H1 (cell line): ENCODE measurements around the gene AGPAT4. TPM values are rescaled to one million over a fixed set of nuclear protein-coding genes. Genes with fewer than 3 reads are reported as not detected.

Source experiments
- CTCF ChIA-PET: fragments of 300-600 bp; sonication (Branson Sonifier 250); formaldehyde crosslinking; loops from one replicate; lab custom pipeline; 2021; ENCODE audit not compliant: partially characterized antibody; lab: Charles Lee
- POLR2A ChIA-PET: fragments of 300-600 bp; sonication (Branson Sonifier 250); formaldehyde crosslinking; loops from one replicate; lab custom pipeline; 2021; ENCODE audit warnings: inconsistent platforms; ENCODE audit not compliant: partially characterized antibody; lab: Charles Lee
- DNase-seq, 2 experiments: peaks; one replicate each; pipeline versions ENCODE4 v3.0.0 to v3.0.0-alpha.2; 2010 to 2022; ENCODE audit warnings: low spot score in 2 of 2, low read depth in 1 of 2, mixed read lengths in 1 of 2
- FAIRE-seq: peaks from 2 replicates; lab custom pipeline; 2011; peaks lifted over from hg19 to GRCh38; lab: Jason Lieb, UNC
- H2AFZ ChIP-seq: 2 replicates; pipeline ENCODE4 v1.8.1; 2012; ENCODE audit warnings: low read length, inconsistent platforms
- H2AK5ac ChIP-seq: 2 replicates; pipeline ENCODE4 v1.6.1; 2013; ENCODE audit warnings: low read depth, low read length
- H2BK120ac ChIP-seq: replicated peaks from 2 replicates; pipeline ENCODE3; 2013; ENCODE audit warnings: low read depth, low read length, inconsistent platforms
- H2BK12ac ChIP-seq: 2 replicates; pipeline ENCODE4 v1.6.1; 2013; ENCODE audit warnings: low read depth, low read length
- H2BK15ac ChIP-seq: 2 replicates; pipeline ENCODE4 v1.6.1; 2013; ENCODE audit warnings: low read length
- H2BK20ac ChIP-seq: 2 replicates; pipeline ENCODE4 v1.6.1; 2013; ENCODE audit warnings: low read length
- H2BK5ac ChIP-seq: 2 replicates; pipeline ENCODE4 v1.6.1; 2013; ENCODE audit warnings: low read depth, low read length
- H3K14ac ChIP-seq: 2 replicates; pipeline ENCODE4 v1.6.1; 2013; ENCODE audit warnings: inconsistent platforms; ENCODE audit not compliant: insufficient read length
- H3K18ac ChIP-seq: 2 replicates; pipeline ENCODE4 v1.6.1; 2013; ENCODE audit warnings: low read length; ENCODE audit errors: extremely low read depth
- H3K23ac ChIP-seq: 2 replicates; pipeline ENCODE4 v1.6.1; 2013; ENCODE audit warnings: inconsistent platforms; ENCODE audit not compliant: insufficient read length
- H3K23me2 ChIP-seq: 2 replicates; pipeline ENCODE4 v1.6.1; 2013; ENCODE audit warnings: low read depth, low read length
- H3K27ac ChIP-seq: 2 replicates; pipeline ENCODE4 v1.6.1; 2011; ENCODE audit warnings: low read depth, low read length, inconsistent platforms
- H3K27me3 ChIP-seq, 4 experiments: replicated peaks in 1 of 4; 1 replicate in 1 of 4; 2 replicates in 3 of 4; pipeline versions ENCODE4 v1.6.1 to v1.8.1; 2011 to 2013; ENCODE audit warnings: low read length in 3 of 4, mild to moderate bottlenecking in 3 of 4, inconsistent platforms in 2 of 4, mixed read lengths in 2 of 4, moderate library complexity in 1 of 4; ENCODE audit not compliant: control insufficient read depth in 3 of 4, insufficient read depth in 3 of 4; ENCODE audit errors: extremely low read depth in 1 of 4
- H3K36me3 ChIP-seq, 4 experiments: 2 replicates each; pipeline versions ENCODE4 v1.6.1 to v1.8.1; 2011 to 2013; ENCODE audit warnings: mild to moderate bottlenecking in 4 of 4, low read length in 3 of 4, moderate library complexity in 2 of 4, control low read depth in 1 of 4, inconsistent platforms in 1 of 4; ENCODE audit not compliant: insufficient read depth in 4 of 4, control insufficient read depth in 2 of 4
- H3K4ac ChIP-seq: replicated peaks from 2 replicates; pipeline ENCODE3; 2013; ENCODE audit warnings: low read length, low read depth, mixed read lengths, inconsistent platforms; ENCODE audit not compliant: insufficient read length
- H3K4me1 ChIP-seq, 4 experiments: replicated peaks in 1 of 4; 1 replicate in 1 of 4; 2 replicates in 3 of 4; pipeline versions ENCODE4 v1.6.1 to v1.8.1; 2011 to 2013; ENCODE audit warnings: low read length in 3 of 4, inconsistent platforms in 2 of 4, mixed read lengths in 1 of 4; ENCODE audit not compliant: insufficient read depth in 4 of 4, control insufficient read depth in 3 of 4
- H3K4me2 ChIP-seq, 2 experiments: 2 replicates each; pipeline versions ENCODE4 v1.6.1 to v1.8.1; 2011 to 2013; ENCODE audit warnings: low read depth in 2 of 2, low read length in 2 of 2, control low read depth in 1 of 2, inconsistent platforms in 1 of 2, mild to moderate bottlenecking in 1 of 2; ENCODE audit not compliant: insufficient read depth in 1 of 2
- H3K4me3 ChIP-seq, 4 experiments: fragments of 200-600, 300-600 bp in 1 of 4; sonication (generic), shearing (Covaris generic), sonication (Bioruptor Twin) in 1 of 4; 2 replicates each; pipeline versions ENCODE4 v1.5.1 to v1.8.1; 2011 to 2016; ENCODE audit warnings: low read length in 4 of 4, low read depth in 3 of 4, control low read depth in 2 of 4, inconsistent platforms in 2 of 4, mild to moderate bottlenecking in 2 of 4, mixed read lengths in 1 of 4, moderate library complexity in 1 of 4; ENCODE audit not compliant: insufficient read depth in 2 of 4; ENCODE audit errors: extremely low read depth in 1 of 4
- H3K56ac ChIP-seq: replicated peaks from 2 replicates; pipeline ENCODE3; 2013; ENCODE audit warnings: low read depth, mild to moderate bottlenecking, mixed read lengths, low read length, inconsistent platforms; ENCODE audit not compliant: insufficient read length
- H3K79me1 ChIP-seq: 2 replicates; pipeline ENCODE4 v1.6.1; 2013; ENCODE audit warnings: low read depth, low read length, control low read depth
- H3K79me2 ChIP-seq, 2 experiments: 2 replicates each; pipeline versions ENCODE4 v1.6.1 to v1.8.1; 2012 to 2013; ENCODE audit warnings: low read length in 2 of 2, mild to moderate bottlenecking in 2 of 2, inconsistent platforms in 1 of 2; ENCODE audit not compliant: insufficient read depth in 2 of 2, control insufficient read depth in 1 of 2
- H3K9ac ChIP-seq, 4 experiments: replicated peaks in 1 of 4; 1 replicate in 1 of 4; 2 replicates in 3 of 4; pipeline versions ENCODE4 v1.6.1 to v1.8.1; 2011 to 2013; ENCODE audit warnings: low read depth in 3 of 4, low read length in 3 of 4, control low read depth in 2 of 4, mild to moderate bottlenecking in 2 of 4, moderate library complexity in 2 of 4, inconsistent platforms in 1 of 4; ENCODE audit errors: extremely low read depth in 1 of 4
- H3K9me3 ChIP-seq, 2 experiments: 2 replicates each; pipeline versions ENCODE4 v1.6.1 to v1.8.1; 2012 to 2013; ENCODE audit warnings: mild to moderate bottlenecking in 2 of 2, moderate library complexity in 2 of 2, control low read depth in 1 of 2, inconsistent platforms in 1 of 2, low read depth in 1 of 2, low read length in 1 of 2, mixed read lengths in 1 of 2; ENCODE audit not compliant: insufficient read depth in 2 of 2
- H4K20me1 ChIP-seq, 2 experiments: replicated peaks in 1 of 2; 2 replicates each; pipeline versions ENCODE3 to v1.8.1; 2011 to 2013; ENCODE audit warnings: inconsistent platforms in 2 of 2, low read length in 2 of 2, mild to moderate bottlenecking in 1 of 2; ENCODE audit not compliant: insufficient read depth in 2 of 2, control insufficient read depth in 1 of 2
- H4K5ac ChIP-seq: 2 replicates; pipeline ENCODE4 v1.6.1; 2013; ENCODE audit warnings: low read length, low read depth, mixed read lengths, inconsistent platforms; ENCODE audit not compliant: insufficient read length
- H4K8ac ChIP-seq: 2 replicates; pipeline ENCODE4 v1.8.0; 2013; ENCODE audit warnings: mild to moderate bottlenecking, moderate library complexity, low read length, inconsistent platforms; ENCODE audit not compliant: insufficient read depth; ENCODE audit errors: extremely low read depth
- H4K91ac ChIP-seq: replicated peaks from 2 replicates; pipeline ENCODE3; 2013; ENCODE audit warnings: low read length, mixed read lengths, inconsistent platforms; ENCODE audit not compliant: insufficient read length
- CBX8 ChIP-seq: fragments of 300-800, 300-1000 bp; sonication (generic); IDR thresholded peaks from 2 replicates; pipeline ENCODE4 v1.7.1; 2016; ENCODE audit warnings: low read depth, low read length, borderline replicate concordance
- MAX ChIP-seq: IDR thresholded peaks from 2 replicates; pipeline ENCODE4 v1.6.1; 2012; ENCODE audit warnings: inconsistent platforms
- SIN3A ChIP-seq, 2 experiments: IDR thresholded peaks in 1 of 2; conservative IDR thresholded peaks in 1 of 2; 2 replicates each; pipeline ENCODE4 v1.6.1; 2011 to 2012; ENCODE audit warnings: low read length in 2 of 2, improper control_type of control experiment in 1 of 2, low read depth in 1 of 2, mild to moderate bottlenecking in 1 of 2
- TAF1 ChIP-seq: IDR thresholded peaks from 2 replicates; pipeline ENCODE4 v1.6.1; 2011; ENCODE audit warnings: mild to moderate bottlenecking, low read depth, low read length
- TCF12 ChIP-seq: IDR thresholded peaks from 2 replicates; pipeline ENCODE4 v1.6.1; 2011; ENCODE audit warnings: low read depth, mild to moderate bottlenecking, low read length
- TEAD4 ChIP-seq: IDR thresholded peaks from 2 replicates; pipeline ENCODE4 v1.6.1; 2012; ENCODE audit warnings: low read depth, low read length, inconsistent platforms, mixed read lengths
- YY1 ChIP-seq: IDR thresholded peaks from 2 replicates; pipeline ENCODE4 v1.6.1; 2011; ENCODE audit warnings: low read depth, mild to moderate bottlenecking, low read length
- WGBS, 2 experiments: shearing (Covaris generic) in 1 of 2; methylation state at CpG; one replicate each; pipeline versions ENCODE4 v1.1.6 to v1.1.7; 2013 to 2015; ENCODE audit warnings: low lambda C conversion rate in 2 of 2, mixed read lengths in 2 of 2, inconsistent platforms in 1 of 2, low coverage in 1 of 2, missing lambda C conversion rate in 1 of 2; ENCODE audit not compliant: insufficient replicate concordance in 2 of 2, insufficient coverage in 1 of 2, insufficient read length in 1 of 2; ENCODE audit errors: extremely low coverage in 1 of 2, missing lambda C conversion rate in 1 of 2; 5-methylcytosine and 5-hydroxymethylcytosine counted together
- polyA plus RNA-seq, 7 experiments: library from polyadenylated mRNA; depleted of rRNA in 3 of 7; stranded (reverse) in 5 of 7; unstranded in 2 of 7; fragments of >200 nt in 5 of 7; fragments of 200-250 nt in 2 of 7; gene quantifications; 1 replicate in 5 of 7; 2 replicates in 1 of 7; 4 replicates in 1 of 7; pipeline versions ENCODE4 v1.2.1 to v1.2.3, GENCODE V29; 2011 to 2013; ENCODE audit warnings: missing spikeins in 2 of 7, mixed read lengths in 2 of 7
- total RNA-seq: library from RNA; stranded (reverse); fragmentation: NEBNext Ultra II Directional; extraction: Animal tissue kit (Norgen Biotek cat#: 25700); gene quantifications from 2 replicates; pipeline ENCODE4 v1.2.1, GENCODE V29; 2021

The AGPAT4 gene
- total and polyA plus RNA-seq, 2 of the 8 experiments (the other 6 are each of a cell fraction or from before 2014, with no cell fraction given): 13.5 to 23.8 TPM

DNA sequence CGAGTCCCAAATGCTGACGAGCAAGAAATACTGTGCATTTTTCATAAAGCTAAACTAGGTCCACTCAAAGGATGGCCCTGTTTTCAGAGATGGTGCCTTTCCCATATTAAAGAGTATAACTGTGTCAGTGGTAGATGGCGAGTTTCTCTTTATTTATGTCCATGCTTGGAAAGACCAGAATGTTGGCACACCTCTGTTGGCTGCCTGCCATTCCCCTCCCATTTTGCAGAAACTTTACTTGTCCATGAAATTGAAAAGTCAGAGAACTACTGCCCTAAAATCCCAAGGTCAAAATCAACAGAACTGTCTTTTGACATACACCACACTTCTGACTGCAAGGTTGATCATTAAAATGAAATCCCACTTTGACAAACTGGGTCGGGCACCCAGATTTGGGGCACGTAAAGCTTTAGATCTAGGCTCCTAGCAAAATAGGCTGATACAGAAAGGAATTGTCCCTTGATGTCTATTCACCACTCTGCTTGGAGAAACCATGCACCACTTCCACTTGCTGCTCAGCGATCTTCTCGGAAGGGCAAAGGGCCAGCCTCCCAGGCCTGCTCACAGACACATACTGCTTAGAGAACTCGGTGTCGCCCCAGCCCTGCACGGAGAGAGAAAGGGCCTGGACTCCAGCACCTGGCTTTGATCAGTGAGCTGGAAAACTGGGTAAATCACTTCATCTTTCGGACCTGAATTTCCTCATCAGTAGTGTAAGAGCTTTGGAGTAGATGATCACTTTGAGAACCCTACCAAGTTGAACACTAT, 130.0 kb downstream of the AGPAT4 start:
- H3K27ac ChIP-seq: no peak overlapping the region
- no peak overlapping the region for H3K23ac ChIP-seq
- no peak overlapping the region for H2BK120ac ChIP-seq
- CTCF ChIA-PET: interaction anchor here (1.3 to 2.6 kb wide), 2 partner anchors 22 to 230 kb away, joined by 3 to 9 read pairs; no protein-coding TSS in a partner anchor
- H2AK5ac ChIP-seq: no peak overlapping the region
- no peak overlapping the region for H4K8ac ChIP-seq
- no peak for TF ChIP-seq TCF12
- TF ChIP-seq SIN3A (conservative IDR thresholded peaks at IDR 0.05 in 1 of 2, IDR thresholded peaks at IDR 0.05 in 1 of 2; ENCODE audit: low read depth in 1 of 2, low read length in 2 of 2): no peak
- no peak for TF ChIP-seq MAX
- TF ChIP-seq TEAD4: no peak
- TF ChIP-seq TAF1: no peak
- TF ChIP-seq CBX8: no peak
- TF ChIP-seq YY1: no peak
- H2BK15ac ChIP-seq: no peak overlapping the region
- H3K4me2 ChIP-seq: no peak overlapping the region
- H2AFZ ChIP-seq: no peak overlapping the region
- no peaks in the 10 kb centered on the region for H3K23me2 ChIP-seq
- POLR2A ChIA-PET: no interaction called here
- no peak overlapping the region for H3K9ac ChIP-seq
- H3K4ac ChIP-seq: no peak overlapping the region
- no peaks in the 10 kb centered on the region; a peak in 1 of 7 replicates for H3K4me1 ChIP-seq
- no peak overlapping the region for H3K14ac ChIP-seq
- no peak overlapping the region for H3K18ac ChIP-seq
- peaks cover 0 to 5% of the 10 kb centered on the region in 2 experiments for H4K20me1 ChIP-seq
- H4K5ac ChIP-seq: no peak overlapping the region
- H3K4me3 ChIP-seq: no peak overlapping the region
- no peak overlapping the region for H2BK5ac ChIP-seq
- H3K79me1 ChIP-seq: no peaks in the 10 kb centered on the region
- H2BK12ac ChIP-seq: no peak overlapping the region
- WGBS, 2 experiments: 86% methylated on average over 11 of the region's 11 CpGs; no CpG with 5 or more reads in 1 of the 2 experiments
- peaks cover 0 to 21% (median 6%) of the 10 kb centered on the region in 4 experiments; a peak in 5 of 8 replicates for H3K36me3 ChIP-seq
- DNase-seq (no peak), FAIRE-seq (no peak)
- H2BK20ac ChIP-seq: no peak overlapping the region
- H3K9me3 ChIP-seq: no peaks in the 10 kb centered on the region
- H3K56ac ChIP-seq: no peak overlapping the region
- no peaks in the 10 kb centered on the region for H3K79me2 ChIP-seq
- no peaks in the 10 kb centered on the region for H3K27me3 ChIP-seq
- no peak overlapping the region for H4K91ac ChIP-seq
